GM21515 (cell line): ENCODE results near the gene EPS8L1.

Experiments
- ATAC-seq: cut with Tn5 transposase; IDR thresholded peaks from one replicate; pipeline ENCODE4 v1.9.1; 2021; ENCODE audit not compliant: unreplicated experiment

EPS8L1 gene

GRCh38 chr19:55079400-55080038 is 3.9 kb downstream of the EPS8L1 start:
- ATAC-seq = no peak

- no peak for ATAC-seq
These were observed 4.7 kb downstream of the EPS8L1 start for GRCh38 chr19:55080121-55080967.

- ATAC-seq = no peak
These were observed 5.5 kb downstream of the EPS8L1 start for GRCh38 chr19:55080968-55081769.

- no peak for ATAC-seq
These were observed 6.0 kb downstream of the EPS8L1 start for GRCh38 chr19:55081770-55082019.

GRCh38 chr19:55082020-55082851 is 6.6 kb downstream of the EPS8L1 start:
- ATAC-seq = no peak

- ATAC-seq = no peak
These were observed 7.6 kb downstream of the EPS8L1 start for GRCh38 chr19:55083004-55083850.

- no peak for ATAC-seq
These were observed 8.7 kb downstream of the EPS8L1 start for GRCh38 chr19:55084416-55084815.

GRCh38 chr19:55085923-55086715 is 10.4 kb downstream of the EPS8L1 start:
- ATAC-seq = no peak

- ATAC-seq = no peak
These were observed 11.3 kb downstream of the EPS8L1 start for GRCh38 chr19:55086730-55087541.

GRCh38 chr19:55087542-55087901 is 11.9 kb downstream of the EPS8L1 start:
- no peak for ATAC-seq

- ATAC-seq = no peak
These were observed 12.4 kb downstream of the EPS8L1 start for GRCh38 chr19:55088021-55088451.

- no peak for ATAC-seq
These were observed 13.1 kb downstream of the EPS8L1 start for GRCh38 chr19:55088543-55089341.

- no peak for ATAC-seq
These were observed 13.8 kb downstream of the EPS8L1 start for GRCh38 chr19:55089342-55089944.

- ATAC-seq = no peak
These were observed 14.9 kb downstream of the EPS8L1 start for GRCh38 chr19:55090564-55090963.

GRCh38 chr19:55091126-55091910 is 15.6 kb downstream of the EPS8L1 start:
- no peak for ATAC-seq

GRCh38 chr19:55091955-55092354 is 16.3 kb downstream of the EPS8L1 start:
- ATAC-seq = no peak
